CD4-positive, alpha-beta T cell (primary cell): ENCODE measurements around the gene DENND1B. TPM values are rescaled to one million over a fixed set of nuclear protein-coding genes. Genes with fewer than 3 reads are reported as not detected.

ENCODE experiments used
- ATAC-seq: fragments of 200-7000 bp; cut with Tn5 transposase; one replicate; pipeline ENCODE4 v1.10.0; 2022; ENCODE audit warnings: mild to moderate bottlenecking; ENCODE audit not compliant: poor library complexity
- CTCF ChIA-PET: fragments of 350-600 bp; sonication (Branson Sonifier 250); formaldehyde crosslinking; loops from one replicate; lab custom pipeline; 2021; ENCODE audit warnings: antibody characterized with exemption, inconsistent platforms; lab: Charles Lee
- POLR2A ChIA-PET: fragments of 350-600 bp; sonication (Branson Sonifier 250); formaldehyde crosslinking; loops from one replicate; lab custom pipeline; 2021; ENCODE audit warnings: antibody characterized with exemption, inconsistent platforms; lab: Charles Lee
- DNase-seq, 14 experiments: peaks; one replicate each; pipeline ENCODE4 v3.0.0-alpha.2; 2013 to 2020; ENCODE audit warnings: mixed read lengths in 2 of 14
- H3K27ac ChIP-seq, 2 donors: one replicate each; pipeline versions ENCODE4 v1.5.1 to v1.7.0; 2013; ENCODE audit warnings: low read length in 2 of 2, low read depth in 1 of 2, mild to moderate bottlenecking in 1 of 2
- H3K27me3 ChIP-seq, 2 experiments: 1 replicate in 1 of 2; 2 replicates in 1 of 2; pipeline versions ENCODE4 v1.6.1 to v1.7.0; 2013; ENCODE audit warnings: low read length in 2 of 2, control low read depth in 1 of 2, mild to moderate bottlenecking in 1 of 2, moderate library complexity in 1 of 2; ENCODE audit not compliant: insufficient read depth in 2 of 2, control insufficient read depth in 1 of 2
- H3K36me3 ChIP-seq: one replicate; pipeline ENCODE4 v1.6.1; 2013; ENCODE audit warnings: low read length, control low read depth; ENCODE audit not compliant: insufficient read depth
- H3K4me1 ChIP-seq: one replicate; pipeline ENCODE4 v1.6.1; 2013; ENCODE audit warnings: low read length, control low read depth; ENCODE audit not compliant: insufficient read depth
- H3K4me3 ChIP-seq: one replicate; pipeline ENCODE4 v1.5.1; 2013; ENCODE audit warnings: mild to moderate bottlenecking, low read length, moderate library complexity
- H3K9me3 ChIP-seq, 2 experiments: 1 replicate in 1 of 2; 2 replicates in 1 of 2; pipeline versions ENCODE4 v1.6.1 to v1.7.0; 2013; ENCODE audit warnings: low read length in 2 of 2, mild to moderate bottlenecking in 2 of 2, control low read depth in 1 of 2, moderate library complexity in 1 of 2; ENCODE audit not compliant: control insufficient read depth in 1 of 2, insufficient read depth in 1 of 2
- H3K27ac Mint-ChIP-seq: one replicate; pipeline ENCODE4 v1.8.0; 2020; ENCODE audit warnings: mixed read lengths
- H3K27me3 Mint-ChIP-seq: one replicate; pipeline ENCODE4 v1.8.0; 2021; ENCODE audit warnings: mixed read lengths
- H3K36me3 Mint-ChIP-seq: one replicate; pipeline ENCODE4 v1.8.0; 2021; ENCODE audit warnings: low read depth, mixed read lengths
- H3K4me1 Mint-ChIP-seq: one replicate; pipeline ENCODE4 v1.8.0; 2021; ENCODE audit warnings: low read depth, mixed read lengths
- H3K4me3 Mint-ChIP-seq: one replicate; pipeline ENCODE4 v1.8.0; 2020; ENCODE audit warnings: mild to moderate bottlenecking, mixed read lengths
- H3K9me3 Mint-ChIP-seq: one replicate; pipeline ENCODE4 v1.8.0; 2020; ENCODE audit warnings: mixed read lengths
- CTCF ChIP-seq: fragments of 200-600 bp; IDR thresholded peaks from one replicate; pipeline ENCODE4 v1.8.0; 2022; ENCODE audit warnings: antibody characterized with exemption, mild to moderate bottlenecking
- intact Hi-C, 2 experiments: fragments of 100-400 bp; cut with DNase I in 1 of 2; cut with micrococcal nuclease in 1 of 2; formaldehyde crosslinking; loops; one replicate each; pipeline versions ENCODE4 v1.15.1 to v1.9.0; 2023 to 2025; cut with DNase I, micrococcal nuclease
- total RNA-seq, 174 experiments: library from RNA in 2 of 174; stranded (reverse) in 2 of 174; gene quantifications; one replicate each; pipeline ENCODE4 v1.2.3 and lab custom pipeline; 2021 to 2026

Gene DENND1B
- total RNA-seq, 2 experiments from 2014 or later: 23.9 to 26.5 TPM

DNA sequence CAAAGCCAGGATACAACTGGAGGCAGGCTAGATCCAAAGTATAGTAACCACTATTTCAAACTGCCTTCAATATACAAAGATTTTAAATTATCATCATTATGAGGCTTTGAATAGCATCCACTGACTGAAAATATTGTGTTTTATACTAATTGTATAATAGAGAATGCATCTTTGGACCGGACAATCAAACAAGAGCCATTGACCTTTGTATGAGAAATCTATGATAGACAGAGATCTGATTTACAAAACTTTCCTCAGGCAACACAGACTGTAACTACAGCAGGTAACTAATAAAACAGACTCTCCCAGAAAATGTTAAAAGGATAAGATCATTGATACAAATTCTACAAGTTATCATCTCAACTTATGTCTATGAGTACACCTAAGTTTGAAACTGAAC lies 152.9 kb downstream of the DENND1B start:
- Histone ChIP-seq H3K36me3 (no peaks in the 10 kb centered on the region), H3K4me1 (no peaks in the 10 kb centered on the region), H3K4me3 (no peak overlapping the region), H3K9me3 (no peaks in the 10 kb centered on the region), H3K27ac (no peak overlapping the region), H3K27me3 (no peaks in the 10 kb centered on the region)
- POLR2A ChIA-PET: no interaction called here
- ATAC-seq (no peak), DNase-seq (no peak)
- Mint-ChIP-seq H3K36me3 (peaks cover 22% of the 10 kb centered on the region), H3K4me3 (no peak overlapping the region), H3K27ac (no peak overlapping the region), H3K27me3 (no peaks in the 10 kb centered on the region), H3K4me1 (peaks cover 5% of the 10 kb centered on the region), H3K9me3 (no peaks in the 10 kb centered on the region)
- CTCF ChIA-PET: no interaction called here
- no peak for TF ChIP-seq CTCF
- intact Hi-C loops: no loop called here

- ATAC-seq (no peak), DNase-seq (no peak)
- Histone ChIP-seq H3K4me1 (no peaks in the 10 kb centered on the region), H3K27ac (no peak overlapping the region), H3K9me3 (no peaks in the 10 kb centered on the region), H3K27me3 (no peaks in the 10 kb centered on the region), H3K4me3 (no peak overlapping the region), H3K36me3 (peaks cover 3% of the 10 kb centered on the region)
- Mint-ChIP-seq H3K9me3 (no peaks in the 10 kb centered on the region), H3K36me3 (peaks cover 25% of the 10 kb centered on the region), H3K27ac (no peak overlapping the region), H3K4me1 (peaks cover 5% of the 10 kb centered on the region), H3K4me3 (no peak overlapping the region), H3K27me3 (no peaks in the 10 kb centered on the region)
- ChIA-PET CTCF (no interaction called here), POLR2A (no interaction called here)
- intact Hi-C loops: no loop called here
- TF ChIP-seq CTCF: no peak
Measured at GRCh38 chr1:197621761-197622160, 153.5 kb downstream of the DENND1B start.

- peaks cover 19% of the 10 kb centered on the region for H3K36me3 Mint-ChIP-seq
- no peak overlapping the region for H3K4me3 Mint-ChIP-seq
- no peak overlapping the region for H3K27ac ChIP-seq
- no peak for TF ChIP-seq CTCF
- no peak for DNase-seq
- H3K9me3 Mint-ChIP-seq: no peaks in the 10 kb centered on the region
- no peaks in the 10 kb centered on the region for H3K4me1 ChIP-seq
- intact Hi-C loops: no loop called here
- H3K27me3 Mint-ChIP-seq: no peaks in the 10 kb centered on the region
- CTCF ChIA-PET: no interaction called here
- H3K36me3 ChIP-seq: peaks cover 10% of the 10 kb centered on the region
- H3K27me3 ChIP-seq: no peaks in the 10 kb centered on the region
- POLR2A ChIA-PET: no interaction called here
- H3K4me1 Mint-ChIP-seq: peaks cover 5% of the 10 kb centered on the region
- no peak overlapping the region for H3K4me3 ChIP-seq
- no peak for ATAC-seq
- no peaks in the 10 kb centered on the region for H3K9me3 ChIP-seq
- no peak overlapping the region for H3K27ac Mint-ChIP-seq
Measured at GRCh38 chr1:197620714-197621163, 154.5 kb downstream of the DENND1B start.
